ENCODE measurements around the gene INA. TPM values are rescaled to one million over a fixed set of nuclear protein-coding genes. Genes with fewer than 3 reads are reported as not detected.
A peak's percentile ranks its signal among the peaks of the same experiment; 100 is the strongest.

The INA gene
- total and polyA plus RNA-seq, 2 donors (not counting 1 experiment from before 2014, with no cell fraction given), result 0.50 to 3.5 TPM

DNA sequence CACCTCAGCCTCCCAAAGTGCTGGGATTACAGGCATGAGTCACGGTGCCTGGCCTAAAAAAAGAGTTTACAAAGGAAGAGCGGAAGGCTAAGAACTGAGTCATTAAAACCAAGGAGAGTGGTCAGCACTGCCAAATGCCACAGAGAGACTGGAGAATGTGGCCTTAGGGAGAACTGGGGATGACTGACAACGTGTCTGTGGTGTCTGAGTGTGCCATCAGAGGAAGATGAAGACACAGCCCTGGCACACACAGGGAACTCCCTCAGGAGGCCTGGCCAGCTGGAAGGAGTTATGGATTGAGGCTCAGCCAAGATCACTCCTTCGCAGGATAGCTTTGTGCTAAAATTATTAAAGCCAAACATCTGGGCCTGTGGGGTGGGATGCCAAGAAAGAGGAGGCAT, 3.9 kb upstream of the INA start:
- DNase-seq (ENCODE audit: low read depth in 2 of 2), result peak; percentile 91 to 98
- no peak overlapping the region for H3K27ac ChIP-seq (ENCODE audit: insufficient read depth, low read length)
- H3K36me3 ChIP-seq (ENCODE audit: control insufficient read depth, insufficient read depth, low read length), result no peaks in the 10 kb centered on the region
- TF ChIP-seq, protein P1, sequence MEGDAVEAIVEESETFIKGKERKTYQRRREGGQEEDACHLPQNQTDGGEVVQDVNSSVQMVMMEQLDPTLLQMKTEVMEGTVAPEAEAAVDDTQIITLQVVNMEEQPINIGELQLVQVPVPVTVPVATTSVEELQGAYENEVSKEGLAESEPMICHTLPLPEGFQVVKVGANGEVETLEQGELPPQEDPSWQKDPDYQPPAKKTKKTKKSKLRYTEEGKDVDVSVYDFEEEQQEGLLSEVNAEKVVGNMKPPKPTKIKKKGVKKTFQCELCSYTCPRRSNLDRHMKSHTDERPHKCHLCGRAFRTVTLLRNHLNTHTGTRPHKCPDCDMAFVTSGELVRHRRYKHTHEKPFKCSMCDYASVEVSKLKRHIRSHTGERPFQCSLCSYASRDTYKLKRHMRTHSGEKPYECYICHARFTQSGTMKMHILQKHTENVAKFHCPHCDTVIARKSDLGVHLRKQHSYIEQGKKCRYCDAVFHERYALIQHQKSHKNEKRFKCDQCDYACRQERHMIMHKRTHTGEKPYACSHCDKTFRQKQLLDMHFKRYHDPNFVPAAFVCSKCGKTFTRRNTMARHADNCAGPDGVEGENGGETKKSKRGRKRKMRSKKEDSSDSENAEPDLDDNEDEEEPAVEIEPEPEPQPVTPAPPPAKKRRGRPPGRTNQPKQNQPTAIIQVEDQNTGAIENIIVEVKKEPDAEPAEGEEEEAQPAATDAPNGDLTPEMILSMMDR (conservative IDR thresholded peaks at IDR 0.05 in 1 of 2, IDR thresholded peaks at IDR 0.05 in 1 of 2; ENCODE audit: low read depth in 1 of 2, low read length in 2 of 2), result no peak
- TF ChIP-seq EZH2 (IDR thresholded peaks at IDR 0.05; ENCODE audit: low read length, missing control alignments), result no peak
- H3K27me3 ChIP-seq (ENCODE audit: control insufficient read depth, insufficient read depth, low read length), result peaks cover 17% of the 10 kb centered on the region
- no peaks in the 10 kb centered on the region for H3K79me2 ChIP-seq (ENCODE audit: control insufficient read depth, insufficient read depth, low read length)
- H4K20me1 ChIP-seq (ENCODE audit: control insufficient read depth, extremely low read depth, insufficient read depth, low read length), result no peaks in the 10 kb centered on the region
- peaks cover 12% of the 10 kb centered on the region for H3K4me1 ChIP-seq (ENCODE audit: control insufficient read depth, extremely low read depth, insufficient read depth, low read length)
- no peak overlapping the region for H3K4me3 ChIP-seq (replicated peaks in 1 of 4; ENCODE audit: control extremely low read depth in 1 of 4, insufficient read depth in 1 of 4, low read depth in 3 of 4, low read length in 4 of 4)
- no peak overlapping the region for H3K9ac ChIP-seq (ENCODE audit: insufficient read depth, low read length)
- no peak overlapping the region for H3K4me2 ChIP-seq (ENCODE audit: extremely low read depth, insufficient read depth, low read length)
- H2AFZ ChIP-seq (ENCODE audit: low read length), result no peak overlapping the region
- H3K9me3 ChIP-seq (ENCODE audit: control insufficient read depth, insufficient read depth, low read depth, low read length), result no peaks in the 10 kb centered on the region

GRCh38 chr10:103276251-103276895, 565 bp upstream of the INA start:
- peak overlapping the region; percentile 82 for H3K4me2 ChIP-seq (ENCODE audit: extremely low read depth, insufficient read depth, low read length)
- no peaks in the 10 kb centered on the region for H4K20me1 ChIP-seq (ENCODE audit: control insufficient read depth, extremely low read depth, insufficient read depth, low read length)
- no peak for DNase-seq (ENCODE audit: low read depth in 2 of 2)
- no peaks in the 10 kb centered on the region for H3K79me2 ChIP-seq (ENCODE audit: control insufficient read depth, insufficient read depth, low read length)
- peak; percentile 41 for TF ChIP-seq EZH2 (IDR thresholded peaks at IDR 0.05; ENCODE audit: low read length, missing control alignments)
- TF ChIP-seq, protein P1 (conservative IDR thresholded peaks at IDR 0.05 in 1 of 2, IDR thresholded peaks at IDR 0.05 in 1 of 2; ENCODE audit: low read depth in 1 of 2, low read length in 2 of 2), result no peak
- peaks cover 27% of the 10 kb centered on the region for H3K27me3 ChIP-seq (ENCODE audit: control insufficient read depth, insufficient read depth, low read length)
- H3K27ac ChIP-seq (ENCODE audit: insufficient read depth, low read length), result no peak overlapping the region
- H3K9ac ChIP-seq (ENCODE audit: insufficient read depth, low read length), result no peak overlapping the region
- peak overlapping the region in 1 of 4 experiments; percentile 10 for H3K4me3 ChIP-seq (replicated peaks in 1 of 4; ENCODE audit: control extremely low read depth in 1 of 4, insufficient read depth in 1 of 4, low read depth in 3 of 4, low read length in 4 of 4)
- H3K36me3 ChIP-seq (ENCODE audit: control insufficient read depth, insufficient read depth, low read length), result no peaks in the 10 kb centered on the region
- H3K9me3 ChIP-seq (ENCODE audit: control insufficient read depth, insufficient read depth, low read depth, low read length), result no peaks in the 10 kb centered on the region
- H3K4me1 ChIP-seq (ENCODE audit: control insufficient read depth, extremely low read depth, insufficient read depth, low read length), result peaks cover 12% of the 10 kb centered on the region
- no peak overlapping the region for H2AFZ ChIP-seq (ENCODE audit: low read length)

DNA sequence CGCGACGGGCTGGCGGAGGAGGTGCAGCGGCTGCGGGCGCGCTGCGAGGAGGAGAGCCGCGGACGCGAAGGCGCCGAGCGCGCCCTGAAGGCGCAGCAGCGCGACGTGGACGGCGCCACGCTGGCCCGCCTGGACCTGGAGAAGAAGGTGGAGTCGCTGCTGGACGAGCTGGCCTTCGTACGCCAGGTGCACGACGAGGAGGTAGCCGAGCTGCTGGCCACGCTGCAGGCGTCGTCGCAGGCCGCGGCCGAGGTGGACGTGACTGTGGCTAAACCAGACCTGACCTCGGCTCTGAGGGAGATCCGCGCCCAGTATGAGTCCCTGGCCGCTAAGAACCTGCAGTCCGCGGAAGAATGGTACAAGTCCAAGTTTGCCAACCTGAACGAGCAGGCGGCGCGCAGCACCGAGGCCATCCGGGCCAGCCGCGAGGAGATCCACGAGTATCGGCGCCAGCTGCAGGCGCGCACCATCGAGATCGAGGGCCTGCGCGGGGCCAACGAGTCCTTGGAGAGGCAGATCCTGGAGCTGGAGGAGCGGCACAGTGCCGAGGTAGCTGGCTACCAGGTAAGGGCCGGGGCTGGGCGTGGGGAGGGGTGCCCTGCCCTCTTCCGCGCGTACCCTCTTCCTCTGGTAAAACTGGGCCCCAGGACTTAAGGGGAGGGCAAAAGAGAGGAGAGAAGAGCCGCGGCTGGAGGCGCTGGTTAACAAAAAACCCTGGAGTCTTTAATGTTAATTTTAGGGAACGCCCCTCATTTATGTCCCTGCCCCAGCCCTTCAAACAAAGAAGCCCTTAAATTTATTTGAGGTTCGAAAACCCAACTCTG, 987 bp downstream of the INA start:
- Histone ChIP-seq H3K27ac (ENCODE audit: insufficient read depth, low read length) (no peak overlapping the region), H3K4me2 (ENCODE audit: extremely low read depth, insufficient read depth, low read length) (peak overlapping the region; percentile 82), H4K20me1 (ENCODE audit: control insufficient read depth, extremely low read depth, insufficient read depth, low read length) (no peaks in the 10 kb centered on the region), H2AFZ (ENCODE audit: low read length) (peak overlapping the region; percentile 35), H3K4me3 (replicated peaks in 1 of 4; ENCODE audit: control extremely low read depth in 1 of 4, insufficient read depth in 1 of 4, low read depth in 3 of 4, low read length in 4 of 4) (peak overlapping the region in 1 of 4 experiments; percentile 37), H3K4me1 (ENCODE audit: control insufficient read depth, extremely low read depth, insufficient read depth, low read length) (peaks cover 12% of the 10 kb centered on the region), H3K9ac (ENCODE audit: insufficient read depth, low read length) (no peak overlapping the region), H3K27me3 (ENCODE audit: control insufficient read depth, insufficient read depth, low read length) (peaks cover 30% of the 10 kb centered on the region), H3K9me3 (ENCODE audit: control insufficient read depth, insufficient read depth, low read depth, low read length) (no peaks in the 10 kb centered on the region), H3K79me2 (ENCODE audit: control insufficient read depth, insufficient read depth, low read length) (no peaks in the 10 kb centered on the region), H3K36me3 (ENCODE audit: control insufficient read depth, insufficient read depth, low read length) (no peaks in the 10 kb centered on the region)
- TF ChIP-seq EZH2 (IDR thresholded peaks at IDR 0.05; ENCODE audit: low read length, missing control alignments), result peak; percentile 73
- TF ChIP-seq, protein P1 (conservative IDR thresholded peaks at IDR 0.05 in 1 of 2, IDR thresholded peaks at IDR 0.05 in 1 of 2; ENCODE audit: low read depth in 1 of 2, low read length in 2 of 2), result no peak
- DNase-seq (ENCODE audit: low read depth in 2 of 2), result no peak

All from fibroblast of lung (primary cell).